ENCODE data around the gene STON1. TPM values are rescaled to one million over a fixed set of nuclear protein-coding genes. Genes with fewer than 3 reads are reported as not detected.
A peak's percentile ranks its signal among the peaks of the same experiment; 100 is the strongest.
"Not testable (repeated sequence)": the region's sequence is repeated elsewhere in the genome, so short reads cannot be mapped to it uniquely, and the experiment has no call there.

The STON1 gene
- total RNA-seq, 1 donor from 2014 or later, result 37.5 TPM

- Mint-ChIP-seq H3K27me3 (ENCODE audit: unreplicated experiment) (no peaks in the 10 kb centered on the region), H3K4me1 (ENCODE audit: unreplicated experiment) (peaks cover 38% of the 10 kb centered on the region), H3K36me3 (ENCODE audit: unreplicated experiment) (peaks cover 24% of the 10 kb centered on the region), H3K9me3 (ENCODE audit: unreplicated experiment) (no peaks in the 10 kb centered on the region), H3K4me3 (ENCODE audit: unreplicated experiment) (no peak overlapping the region), H3K27ac (ENCODE audit: unreplicated experiment) (no peak overlapping the region)
- TF ChIP-seq CTCF (IDR thresholded peaks at IDR 0.05), result no peak
- DNase-seq (ENCODE audit: extremely low spot score, unreplicated experiment), result no peak
Observed at GRCh38 chr2:48543895-48544294, 13.9 kb downstream of the STON1 start.

GRCh38 chr2:48545244-48545643 lies 15.3 kb downstream of the STON1 start:
- Mint-ChIP-seq H3K4me1 (ENCODE audit: unreplicated experiment) (peaks cover 36% of the 10 kb centered on the region), H3K27ac (ENCODE audit: unreplicated experiment) (no peak overlapping the region), H3K27me3 (ENCODE audit: unreplicated experiment) (no peaks in the 10 kb centered on the region), H3K36me3 (ENCODE audit: unreplicated experiment) (peaks cover 20% of the 10 kb centered on the region), H3K4me3 (ENCODE audit: unreplicated experiment) (no peak overlapping the region), H3K9me3 (ENCODE audit: unreplicated experiment) (no peaks in the 10 kb centered on the region)
- TF ChIP-seq CTCF (IDR thresholded peaks at IDR 0.05), result no peak
- no peak for DNase-seq (ENCODE audit: extremely low spot score, unreplicated experiment)

DNA sequence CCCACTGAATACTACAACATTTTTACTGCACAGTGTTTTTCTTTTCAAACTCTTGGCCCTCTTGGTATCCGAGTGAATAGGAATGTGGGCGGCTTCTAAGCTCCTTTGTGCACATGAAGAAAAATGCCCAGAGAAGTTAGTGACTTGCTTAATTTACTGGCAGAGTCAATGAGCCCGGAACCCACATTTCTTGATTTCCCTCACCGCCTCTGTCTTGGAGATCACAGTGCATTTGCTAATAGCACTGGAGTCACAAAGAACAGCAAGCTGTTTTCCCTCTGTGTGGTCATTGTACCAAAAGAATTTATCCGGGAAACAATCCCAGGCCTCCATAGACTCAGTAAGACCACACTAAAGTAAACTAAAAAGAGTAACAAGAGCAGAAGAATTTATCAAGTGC lies 18.9 kb downstream of the STON1 start:
- Mint-ChIP-seq H3K4me1 (ENCODE audit: unreplicated experiment) (peaks cover 27% of the 10 kb centered on the region), H3K9me3 (ENCODE audit: unreplicated experiment) (no peaks in the 10 kb centered on the region), H3K27me3 (ENCODE audit: unreplicated experiment) (no peaks in the 10 kb centered on the region), H3K36me3 (ENCODE audit: unreplicated experiment) (peaks cover 19% of the 10 kb centered on the region), H3K27ac (ENCODE audit: unreplicated experiment) (peak overlapping the region; percentile 36), H3K4me3 (ENCODE audit: unreplicated experiment) (no peak overlapping the region)
- DNase-seq (ENCODE audit: extremely low spot score, unreplicated experiment), result no peak
- TF ChIP-seq CTCF (IDR thresholded peaks at IDR 0.05), result no peak

GRCh38 chr2:48549972-48550371 lies 20.0 kb downstream of the STON1 start:
- Mint-ChIP-seq H3K9me3 (ENCODE audit: unreplicated experiment) (no peaks in the 10 kb centered on the region), H3K27me3 (ENCODE audit: unreplicated experiment) (no peaks in the 10 kb centered on the region), H3K36me3 (ENCODE audit: unreplicated experiment) (peaks cover 19% of the 10 kb centered on the region), H3K4me1 (ENCODE audit: unreplicated experiment) (peaks cover 23% of the 10 kb centered on the region), H3K4me3 (ENCODE audit: unreplicated experiment) (no peak overlapping the region), H3K27ac (ENCODE audit: unreplicated experiment) (no peak overlapping the region)
- no peak for TF ChIP-seq CTCF (IDR thresholded peaks at IDR 0.05)
- DNase-seq (ENCODE audit: extremely low spot score, unreplicated experiment), result no peak

DNA sequence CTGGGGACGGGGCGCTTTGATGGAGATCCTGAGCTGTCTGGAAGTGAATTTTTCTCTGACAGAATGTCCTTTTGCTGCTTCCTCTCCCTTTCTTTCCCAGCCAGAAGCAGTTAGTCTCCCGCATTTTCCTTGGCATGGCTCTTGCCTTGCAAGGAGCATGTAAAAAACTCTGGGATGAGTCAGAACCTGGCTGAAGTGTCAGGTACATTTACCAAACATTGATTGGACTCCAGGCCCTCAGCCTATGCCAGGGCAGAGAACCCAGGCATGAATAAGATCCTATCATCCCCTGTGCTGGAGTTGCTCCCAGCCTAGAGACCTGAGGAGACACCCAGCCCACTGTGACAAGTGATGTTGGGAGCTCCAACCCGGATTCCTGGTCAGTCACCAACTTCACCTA lies 21.6 kb downstream of the STON1 start:
- Mint-ChIP-seq H3K4me1 (ENCODE audit: unreplicated experiment) (peaks cover 17% of the 10 kb centered on the region), H3K36me3 (ENCODE audit: unreplicated experiment) (peaks cover 15% of the 10 kb centered on the region)
- no peak for DNase-seq (ENCODE audit: extremely low spot score, unreplicated experiment)

DNA sequence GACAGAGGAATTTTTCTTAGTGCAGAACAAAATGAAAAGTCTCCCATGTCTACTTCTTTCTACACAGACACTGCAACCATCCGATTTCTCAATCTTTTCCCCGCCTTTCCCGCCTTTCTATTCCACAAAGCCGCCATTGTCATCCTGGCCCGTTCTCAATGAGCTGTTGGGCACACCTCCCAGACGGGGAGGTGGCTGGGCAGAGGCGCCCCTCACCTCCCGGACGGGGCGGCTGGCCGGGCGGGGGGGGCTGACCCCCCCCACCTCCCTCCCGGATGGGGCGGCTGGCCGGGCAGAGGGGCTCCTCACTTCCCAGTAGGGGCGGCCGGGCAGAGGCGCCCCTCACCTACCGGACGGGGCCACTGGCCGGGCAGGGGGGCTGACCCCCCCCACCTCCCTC lies 25.1 kb downstream of the STON1 start:
- DNase-seq (ENCODE audit: extremely low spot score, unreplicated experiment); H3K4me3 Mint-ChIP-seq (ENCODE audit: unreplicated experiment); H3K9me3 Mint-ChIP-seq (ENCODE audit: unreplicated experiment); H3K27ac Mint-ChIP-seq (ENCODE audit: unreplicated experiment); H3K4me1 Mint-ChIP-seq (ENCODE audit: unreplicated experiment); H3K27me3 Mint-ChIP-seq (ENCODE audit: unreplicated experiment): not testable (repeated sequence)
- peaks cover 16% of the 10 kb centered on the region for H3K36me3 Mint-ChIP-seq (ENCODE audit: unreplicated experiment)

More for the DNA sequence above, 21.6 kb downstream of the STON1 start:
- Mint-ChIP-seq H3K9me3 (ENCODE audit: unreplicated experiment) (no peaks in the 10 kb centered on the region), H3K4me3 (ENCODE audit: unreplicated experiment) (no peak overlapping the region), H3K27me3 (ENCODE audit: unreplicated experiment) (no peaks in the 10 kb centered on the region), H3K27ac (ENCODE audit: unreplicated experiment) (no peak overlapping the region)
- no peak for TF ChIP-seq CTCF (IDR thresholded peaks at IDR 0.05)

All from osteocyte (in vitro differentiated cells).